Astrocyte (in vitro differentiated cells and primary cell): Measurements from ENCODE around the gene BABAM1. TPM values are rescaled to one million over a fixed set of nuclear protein-coding genes. Genes with fewer than 3 reads are reported as not detected.

Experiments used
- DNase-seq: peaks from one replicate; pipeline ENCODE4 v3.0.0-alpha.2; 2010; ENCODE audit warnings: low read depth
- FAIRE-seq: peaks from 2 replicates; lab custom pipeline; 2011; peaks lifted over from hg19 to GRCh38; lab: Jason Lieb, UNC
- H2AFZ ChIP-seq: 2 replicates; pipeline ENCODE4 v1.6.0; 2012; ENCODE audit warnings: low read depth, low read length, inconsistent platforms
- H3K27ac ChIP-seq: 2 replicates; pipeline ENCODE4 v1.5.1; 2011; ENCODE audit warnings: low read depth, low read length, inconsistent platforms
- H3K27me3 ChIP-seq: 2 replicates; pipeline ENCODE4 v1.6.0; 2011; ENCODE audit warnings: low read length, inconsistent platforms; ENCODE audit not compliant: insufficient read depth
- H3K36me3 ChIP-seq: 2 replicates; pipeline ENCODE4 v1.5.1; 2011; ENCODE audit warnings: low read length, inconsistent platforms; ENCODE audit not compliant: insufficient read depth
- H3K4me1 ChIP-seq: 2 replicates; pipeline ENCODE4 v1.5.1; 2011; ENCODE audit warnings: low read length, inconsistent platforms; ENCODE audit not compliant: insufficient read depth
- H3K4me2 ChIP-seq: 2 replicates; pipeline ENCODE4 v1.6.0; 2012; ENCODE audit warnings: low read length, inconsistent platforms
- H3K4me3 ChIP-seq: 2 replicates; pipeline ENCODE4 v1.5.1; 2011; ENCODE audit warnings: low read depth, mild to moderate bottlenecking, low read length, inconsistent platforms; ENCODE audit not compliant: insufficient read depth
- H3K79me2 ChIP-seq: 2 replicates; pipeline ENCODE4 v1.6.0; 2012; ENCODE audit warnings: mild to moderate bottlenecking, low read length, inconsistent platforms; ENCODE audit not compliant: insufficient read depth
- H3K9ac ChIP-seq: 2 replicates; pipeline ENCODE4 v1.6.0; 2012; ENCODE audit warnings: mild to moderate bottlenecking, low read length, inconsistent platforms
- H3K9me3 ChIP-seq: 2 replicates; pipeline ENCODE4 v1.5.1; 2012; ENCODE audit warnings: low read depth, mild to moderate bottlenecking, low read length, inconsistent platforms; ENCODE audit not compliant: insufficient read depth
- H4K20me1 ChIP-seq: 2 replicates; pipeline ENCODE4 v1.6.0; 2012; ENCODE audit warnings: low read length, inconsistent platforms; ENCODE audit not compliant: insufficient read depth
- H3K27ac Mint-ChIP-seq: one replicate; pipeline ENCODE4 v1.8.0; 2021; ENCODE audit warnings: mild to moderate bottlenecking, mixed read lengths; ENCODE audit not compliant: unreplicated experiment
- H3K27me3 Mint-ChIP-seq: one replicate; pipeline ENCODE4 v1.8.0; 2021; ENCODE audit warnings: low read depth, mixed read lengths; ENCODE audit not compliant: unreplicated experiment
- H3K36me3 Mint-ChIP-seq: one replicate; pipeline ENCODE4 v1.8.0; 2021; ENCODE audit warnings: low read depth, mixed read lengths; ENCODE audit not compliant: unreplicated experiment
- H3K4me1 Mint-ChIP-seq: one replicate; pipeline ENCODE4 v1.8.0; 2021; ENCODE audit warnings: low read depth, mixed read lengths; ENCODE audit not compliant: unreplicated experiment
- H3K4me3 Mint-ChIP-seq: one replicate; pipeline ENCODE4 v1.8.0; 2021; ENCODE audit warnings: mild to moderate bottlenecking, moderate library complexity, mixed read lengths; ENCODE audit not compliant: unreplicated experiment
- H3K9me3 Mint-ChIP-seq: one replicate; pipeline ENCODE4 v1.8.0; 2021; ENCODE audit warnings: mild to moderate bottlenecking, mixed read lengths; ENCODE audit not compliant: unreplicated experiment
- CTCF ChIP-seq: IDR thresholded peaks from 2 replicates; pipeline ENCODE4 v1.5.1; 2011; ENCODE audit warnings: low read depth, mild to moderate bottlenecking, inconsistent platforms, low read length, moderate library complexity; ENCODE audit not compliant: insufficient read depth
- EZH2 ChIP-seq: IDR thresholded peaks from 2 replicates; pipeline ENCODE4 v1.6.1; 2012; ENCODE audit warnings: mild to moderate bottlenecking, low read length, inconsistent platforms; ENCODE audit not compliant: insufficient read depth
- total RNA-seq: library from RNA; stranded (reverse); gene quantifications from 2 replicates; pipeline ENCODE4 v1.2.1, GENCODE V29; 2021

BABAM1 gene
- total RNA-seq, 1 donor from 2014 or later: 112 TPM

DNA sequence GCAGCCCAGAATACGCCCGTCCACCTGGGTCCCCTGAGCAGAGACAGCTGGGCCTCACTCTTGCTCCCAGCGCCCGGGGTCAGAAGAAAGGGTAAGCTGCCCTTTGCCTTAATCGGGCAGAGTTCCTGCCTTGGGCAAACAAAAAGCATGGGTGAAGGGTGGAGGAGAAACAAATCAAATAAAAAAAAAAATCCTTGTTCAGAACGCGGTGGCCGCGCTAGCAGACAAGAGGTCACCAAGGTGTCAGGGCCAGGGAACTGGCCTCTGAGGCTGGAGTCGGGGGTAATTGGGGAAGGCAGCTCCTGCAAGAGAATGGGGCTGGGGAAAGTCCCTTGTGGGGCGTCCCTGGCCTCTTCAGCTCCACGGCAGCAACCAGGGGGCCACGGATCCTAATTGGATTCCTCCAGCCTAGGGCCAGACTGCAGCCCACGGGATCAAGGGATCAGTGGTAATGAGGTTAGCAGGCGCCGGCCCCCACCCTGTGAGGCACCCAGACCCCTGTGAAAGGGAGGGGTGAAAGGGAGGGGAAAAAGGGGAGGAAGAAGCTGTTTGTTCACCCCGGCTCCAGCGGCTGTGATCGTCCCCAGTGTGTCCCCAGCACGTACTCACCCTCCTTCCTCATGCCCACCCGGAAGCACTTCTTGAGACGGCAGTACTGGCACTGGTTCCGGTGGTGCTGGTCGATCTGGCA is 27.0 kb upstream of the BABAM1 start:
- H3K36me3 ChIP-seq: no peaks in the 10 kb centered on the region
- Mint-ChIP-seq H3K27ac (no peak overlapping the region), H3K4me1 (peaks cover 7% of the 10 kb centered on the region), H3K27me3 (no peaks in the 10 kb centered on the region), H3K36me3 (peaks cover 15% of the 10 kb centered on the region), H3K4me3 (no peak overlapping the region), H3K9me3 (no peaks in the 10 kb centered on the region)
- peaks cover 29% of the 10 kb centered on the region for H4K20me1 ChIP-seq
- H3K4me3 ChIP-seq: no peak overlapping the region
- FAIRE-seq (no peak), DNase-seq (no peak)
- H3K27ac ChIP-seq: no peak overlapping the region
- H3K4me1 ChIP-seq: peaks cover 11% of the 10 kb centered on the region
- H3K9me3 ChIP-seq: no peaks in the 10 kb centered on the region
- no peaks in the 10 kb centered on the region for H3K27me3 ChIP-seq
- H3K4me2 ChIP-seq: no peak overlapping the region
- no peak overlapping the region for H2AFZ ChIP-seq
- TF ChIP-seq EZH2 (no peak), CTCF (no peak)
- H3K79me2 ChIP-seq: peaks cover 34% of the 10 kb centered on the region
- no peak overlapping the region for H3K9ac ChIP-seq

GRCh38 chr19:17240826-17241399 is 26.3 kb upstream of the BABAM1 start:
- Mint-ChIP-seq H3K27ac (no peak overlapping the region), H3K36me3 (peaks cover 15% of the 10 kb centered on the region), H3K9me3 (no peaks in the 10 kb centered on the region), H3K4me3 (no peak overlapping the region), H3K4me1 (peaks cover 7% of the 10 kb centered on the region), H3K27me3 (no peaks in the 10 kb centered on the region)
- FAIRE-seq (no peak), DNase-seq (no peak)
- Histone ChIP-seq H3K9ac (no peak overlapping the region), H3K27me3 (no peaks in the 10 kb centered on the region), H4K20me1 (peaks cover 29% of the 10 kb centered on the region), H3K4me3 (no peak overlapping the region), H3K27ac (no peak overlapping the region), H3K4me2 (no peak overlapping the region), H3K9me3 (no peaks in the 10 kb centered on the region), H3K79me2 (peaks cover 32% of the 10 kb centered on the region), H3K36me3 (no peaks in the 10 kb centered on the region), H3K4me1 (peaks cover 8% of the 10 kb centered on the region), H2AFZ (no peak overlapping the region)
- TF ChIP-seq EZH2: no peak
- no peak for TF ChIP-seq CTCF
